ENCODE data around the gene HID1.
"Not testable (repeated sequence)": the region's sequence is repeated elsewhere in the genome, so short reads cannot be mapped to it uniquely, and the experiment has no call there.

HID1 gene

GRCh38 chr17:74972107-74972972 is at the start of gene HID1:
Gene HID1 (minus strand): TSS chr17:74972759. CDS start chr17:74972656, 103 bp downstream.
- DNase-seq: peak; percentile 82

GRCh38 chr17:75020331-75021110 is 48.0 kb upstream of the HID1 start:
- no peak for DNase-seq

- no peak for DNase-seq
These were observed 47.2 kb upstream of the HID1 start for GRCh38 chr17:75019710-75020109.

- no peak for DNase-seq
These were observed 46.6 kb upstream of the HID1 start for GRCh38 chr17:75019146-75019545.

GRCh38 chr17:75013092-75013559 is 40.6 kb upstream of the HID1 start:
- no peak for DNase-seq

GRCh38 chr17:75012346-75013091 is 40.0 kb upstream of the HID1 start, which contains the start of gene MRPL58:
Gene MRPL58 (plus strand): TSS chr17:75012670. CDS start chr17:75012687, 17 bp downstream.
- peak; percentile 88 for DNase-seq

- no peak for DNase-seq
These were observed 39.5 kb upstream of the HID1 start for GRCh38 chr17:75012096-75012345.

- DNase-seq: no peak
These were observed 39.0 kb upstream of the HID1 start for GRCh38 chr17:75011401-75012095.

GRCh38 chr17:75010683-75011400 is 38.3 kb upstream of the HID1 start:
- DNase-seq: peak; percentile 22

GRCh38 chr17:75009139-75009724 is 36.7 kb upstream of the HID1 start:
- no peak for DNase-seq

- DNase-seq: no peak
These were observed 35.8 kb upstream of the HID1 start for GRCh38 chr17:75008373-75008772.

GRCh38 chr17:75006653-75007052 is 34.1 kb upstream of the HID1 start:
- DNase-seq: no peak

- DNase-seq: not testable (repeated sequence)
These were observed 33.5 kb upstream of the HID1 start for GRCh38 chr17:75006084-75006483.

- DNase-seq: no peak
These were observed 32.7 kb upstream of the HID1 start for GRCh38 chr17:75005291-75005690.

GRCh38 chr17:75004371-75004770 is 31.8 kb upstream of the HID1 start:
- DNase-seq: no peak

GRCh38 chr17:75003957-75004355 is 31.4 kb upstream of the HID1 start:
- DNase-seq: no peak

GRCh38 chr17:75003070-75003956 is 30.8 kb upstream of the HID1 start:
- DNase-seq: no peak

- DNase-seq: no peak
These were observed 29.6 kb upstream of the HID1 start for GRCh38 chr17:75001915-75002843.

- DNase-seq: no peak
These were observed 27.0 kb upstream of the HID1 start for GRCh38 chr17:74999523-74999922.

Measured in stimulated activated CD4-positive, alpha-beta T cell treated with anti-CD3 and anti-CD28 coated beads, Interleukin-15, amount 100 ng/mL, for 24 hours (primary cell).